ENCODE data around the gene TK1.
"Not testable (repeated sequence)": the region's sequence is repeated elsewhere in the genome, so short reads cannot be mapped to it uniquely, and the experiment has no call there.

Gene TK1

DNA sequence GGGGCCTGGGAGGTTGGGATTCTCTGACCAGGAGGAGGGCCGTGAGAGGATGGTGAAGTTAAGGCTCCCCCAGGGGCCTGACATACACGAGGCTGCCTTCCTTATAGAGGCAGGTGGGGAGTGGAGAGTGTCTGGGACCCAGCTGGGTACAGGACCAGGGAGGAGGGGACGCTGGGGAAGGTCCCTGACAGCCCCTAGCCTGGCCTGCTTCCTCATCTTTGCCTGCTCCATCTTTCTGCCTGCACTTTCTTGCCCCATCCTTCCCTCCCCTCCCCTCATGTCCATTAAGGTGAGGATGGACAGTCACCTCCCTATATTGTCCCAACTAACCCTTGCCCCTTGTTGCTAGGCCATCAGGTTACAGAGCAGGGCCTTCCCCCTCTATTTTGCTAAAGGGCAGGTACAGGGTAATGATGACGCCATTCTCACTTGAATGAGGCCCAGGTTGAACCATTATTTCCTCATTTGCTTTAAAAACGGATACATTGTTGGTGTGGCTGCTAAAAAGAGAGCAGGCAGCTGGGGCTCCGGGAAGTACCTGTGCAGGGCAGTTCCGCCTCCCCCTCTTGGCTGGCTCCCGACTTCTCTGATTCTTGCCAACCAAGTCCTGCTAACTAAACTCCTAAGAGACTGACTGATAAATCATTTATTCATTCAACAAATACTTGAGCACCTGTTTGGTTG lies 39.4 kb downstream of the TK1 start:
- DNase-seq: no peak

DNA sequence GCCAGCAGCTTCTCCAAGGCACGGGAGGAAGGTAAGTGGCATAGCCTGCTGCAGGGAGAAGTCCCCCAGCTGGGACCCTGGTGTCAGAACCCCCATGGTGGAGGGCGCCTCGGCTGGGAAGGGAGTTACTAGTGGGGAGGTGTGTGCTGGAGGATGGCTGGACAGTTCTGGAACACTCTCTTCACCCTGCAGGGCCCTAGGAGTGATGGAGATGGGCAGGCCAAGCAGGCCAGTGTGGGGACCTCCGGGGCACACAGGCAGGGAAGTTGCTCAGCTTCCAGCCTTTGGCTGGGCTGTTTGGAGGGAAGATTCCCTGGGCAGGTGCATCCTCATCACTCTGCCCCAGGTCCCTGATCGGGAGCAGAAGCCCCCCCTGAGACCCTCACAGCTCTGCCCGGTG lies 40.0 kb downstream of the TK1 start:
- no peak for DNase-seq

GRCh38 chr17:78146471-78146869 lies 40.4 kb downstream of the TK1 start:
- DNase-seq: no peak

DNA sequence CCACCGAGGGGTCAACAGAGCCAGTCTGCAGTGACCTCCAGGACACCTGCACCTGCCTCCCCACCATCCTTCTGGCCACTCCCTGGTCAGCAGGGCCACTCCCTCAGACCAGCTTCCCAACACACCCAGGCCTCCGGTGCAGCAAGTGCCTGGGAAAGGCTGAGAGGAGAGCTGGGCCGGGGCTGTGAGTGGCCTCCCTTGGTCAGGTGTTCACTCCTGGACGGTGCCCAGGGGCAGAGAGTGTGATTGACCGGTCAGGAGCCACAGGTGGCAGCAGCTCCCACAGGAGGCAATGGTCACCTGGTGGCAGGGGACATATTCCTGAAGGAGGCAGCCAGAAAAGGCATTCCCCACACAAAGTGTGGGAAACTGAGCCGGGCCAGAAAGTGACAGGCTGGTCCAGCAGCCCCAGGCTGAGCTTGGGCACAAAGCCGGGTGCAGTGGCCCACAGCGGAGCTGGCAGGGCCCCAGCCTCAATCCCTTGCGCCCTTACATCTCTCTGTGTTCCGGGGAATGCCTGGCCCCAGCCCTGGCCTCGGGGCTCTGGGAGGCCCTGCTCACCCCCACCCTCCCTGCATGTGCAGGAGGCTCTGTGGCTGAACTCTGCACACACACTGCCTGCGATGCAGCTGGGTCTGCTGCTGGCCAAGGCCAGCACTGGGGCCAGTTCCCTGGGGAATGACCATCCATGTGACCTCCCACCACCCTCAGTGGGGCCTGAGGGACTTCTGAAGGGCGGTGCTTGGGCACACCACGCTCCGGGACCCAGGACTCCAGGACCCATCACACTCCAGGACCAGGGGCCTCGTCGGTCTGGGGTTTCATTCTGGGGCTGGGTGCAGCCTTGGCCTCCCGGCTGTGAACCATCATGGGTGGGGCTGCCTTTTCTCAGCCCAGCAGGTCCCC lies 41.9 kb downstream of the TK1 start:
- DNase-seq: no peak

GRCh38 chr17:78144147-78144719 lies 42.6 kb downstream of the TK1 start:
- DNase-seq: no peak

DNA sequence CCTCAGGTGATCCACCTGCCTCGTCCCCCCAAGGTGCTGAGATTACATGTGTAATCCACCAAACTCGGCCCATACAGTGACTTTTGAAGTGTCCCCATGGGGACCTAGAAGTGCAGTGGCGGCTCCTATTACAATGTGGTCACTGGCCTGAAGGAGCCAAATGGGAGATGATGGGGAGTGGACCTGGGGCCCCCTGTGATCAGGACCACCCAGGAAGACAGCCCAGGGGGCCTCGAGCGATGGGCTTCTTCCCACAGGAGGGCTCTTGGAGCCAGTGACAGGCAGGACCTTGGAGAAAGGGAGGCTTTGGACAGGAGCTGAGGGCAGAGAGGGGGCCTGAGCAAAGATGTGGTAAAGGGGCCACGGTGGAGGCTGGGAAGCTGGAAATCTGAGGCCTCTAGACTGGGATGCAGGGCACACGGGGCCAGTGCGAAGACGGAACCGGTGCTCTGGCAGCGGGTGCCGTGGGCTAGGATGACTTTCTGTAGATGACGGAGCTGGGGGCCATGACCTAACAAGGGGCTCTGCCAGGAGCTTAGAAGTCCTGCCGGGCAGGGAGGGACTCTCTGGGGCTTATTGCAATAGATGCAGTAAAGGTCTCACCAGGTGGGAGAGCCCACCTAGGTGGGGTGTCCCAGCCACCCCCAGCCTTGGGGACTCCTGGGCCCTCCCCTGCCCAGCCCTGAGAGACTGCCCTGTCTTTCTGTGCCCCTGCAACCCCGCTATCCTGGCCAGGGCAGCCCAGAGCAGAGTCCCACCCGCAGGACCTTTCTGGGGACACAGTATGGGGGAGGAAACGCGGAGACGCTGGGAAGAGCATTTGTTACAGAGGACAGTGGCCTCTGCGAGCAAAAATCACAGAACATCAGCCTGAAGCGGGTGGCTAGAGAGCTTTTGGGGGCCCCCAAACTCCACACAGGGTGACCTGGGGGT lies 43.4 kb downstream of the TK1 start:
- no peak for DNase-seq

GRCh38 chr17:78142119-78142861 lies 44.6 kb downstream of the TK1 start:
- DNase-seq: no peak

DNA sequence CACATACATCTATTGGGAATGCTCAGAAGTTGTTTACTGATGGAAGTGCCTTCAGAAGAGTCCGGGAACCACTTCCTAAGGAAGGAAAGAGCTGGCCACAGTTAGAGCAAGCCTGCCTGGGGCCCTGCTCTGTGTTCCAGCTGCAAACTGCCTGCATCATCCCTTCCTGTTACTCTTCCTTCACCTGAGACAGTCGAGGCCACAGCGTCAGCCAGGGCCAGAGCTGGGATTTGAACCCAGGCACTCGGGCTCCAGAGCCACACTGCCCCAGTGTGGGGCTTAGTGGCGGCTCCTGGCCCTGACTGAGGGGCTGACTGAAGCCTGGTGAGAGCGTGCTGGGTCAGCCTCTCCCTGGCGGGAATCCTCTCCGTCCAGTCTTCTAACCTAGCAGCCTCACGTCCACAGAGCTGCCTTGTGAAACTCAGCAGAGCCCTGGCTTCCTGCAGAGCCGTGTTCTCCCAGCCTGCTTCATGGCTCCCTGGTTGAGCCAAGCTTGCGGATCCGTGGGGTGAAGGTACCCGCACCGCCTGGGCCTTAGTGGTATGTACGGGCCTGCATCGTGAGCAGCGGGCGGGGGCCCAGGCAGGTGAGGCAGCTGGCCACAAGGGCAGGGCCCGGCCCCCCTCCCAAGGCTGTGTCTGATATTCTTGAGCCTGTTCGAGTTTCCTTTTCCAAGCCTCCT lies 45.3 kb downstream of the TK1 start:
- no peak for DNase-seq

DNA sequence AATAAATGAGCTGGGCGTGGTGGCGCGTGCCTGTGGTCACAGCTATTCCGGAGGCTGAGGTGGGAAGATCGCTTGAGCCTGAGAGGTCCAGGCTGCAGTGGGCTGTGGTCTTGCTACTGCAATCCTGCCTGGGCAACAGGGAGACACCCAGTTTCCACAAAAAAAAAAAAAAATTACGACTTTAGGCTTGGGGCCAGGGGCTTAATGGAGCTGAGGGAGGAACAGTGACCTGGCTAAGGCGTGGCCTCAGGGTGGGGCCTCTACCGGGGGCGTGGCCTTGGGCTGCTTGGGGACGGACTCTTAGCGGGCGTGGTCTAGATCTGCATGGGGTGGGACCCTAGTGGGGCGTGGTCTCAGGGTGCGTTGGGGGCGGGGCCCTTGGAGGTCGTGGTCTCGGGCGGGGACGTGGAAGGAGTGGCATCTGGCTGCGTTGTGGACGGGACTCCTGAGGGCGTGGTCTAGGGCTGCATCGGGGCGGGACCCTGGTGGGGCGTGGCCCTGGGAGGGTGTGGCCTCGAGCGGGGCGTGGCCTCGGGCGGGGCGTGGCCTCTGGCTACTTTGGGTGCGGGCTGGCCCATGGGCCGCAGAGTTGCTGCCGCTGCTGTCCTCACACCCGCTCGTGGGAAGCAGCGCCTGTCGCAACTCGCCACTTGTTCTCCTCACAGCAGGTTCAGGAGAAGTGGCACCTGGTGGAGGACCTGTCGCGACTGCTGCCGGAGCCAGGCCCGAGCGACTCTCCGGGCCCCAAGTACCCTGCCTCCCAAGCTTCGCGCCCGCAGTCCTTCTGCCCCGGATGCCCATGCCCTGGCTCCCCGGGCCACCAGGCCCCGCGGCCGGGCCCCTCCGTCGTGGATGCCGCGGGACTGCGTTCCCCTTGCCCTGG lies 46.4 kb downstream of the TK1 start:
- DNase-seq: peak; percentile 93

DNA sequence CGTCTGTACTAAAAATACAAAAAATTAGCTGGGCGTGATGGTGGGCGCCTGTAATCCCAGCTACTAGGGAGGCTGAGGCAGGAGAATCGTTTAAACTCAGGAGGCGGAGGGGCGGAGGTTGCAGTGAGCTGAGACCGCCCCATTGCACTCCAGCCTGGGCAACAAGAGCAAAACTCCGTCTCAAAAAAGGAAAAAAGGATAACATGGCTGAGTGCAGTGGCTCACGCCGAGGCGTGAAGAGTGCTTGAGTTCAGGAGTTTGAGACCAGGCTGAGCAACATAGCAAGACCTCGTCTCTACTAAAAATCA lies 47.0 kb downstream of the TK1 start:
- not testable (repeated sequence) for DNase-seq

DNA sequence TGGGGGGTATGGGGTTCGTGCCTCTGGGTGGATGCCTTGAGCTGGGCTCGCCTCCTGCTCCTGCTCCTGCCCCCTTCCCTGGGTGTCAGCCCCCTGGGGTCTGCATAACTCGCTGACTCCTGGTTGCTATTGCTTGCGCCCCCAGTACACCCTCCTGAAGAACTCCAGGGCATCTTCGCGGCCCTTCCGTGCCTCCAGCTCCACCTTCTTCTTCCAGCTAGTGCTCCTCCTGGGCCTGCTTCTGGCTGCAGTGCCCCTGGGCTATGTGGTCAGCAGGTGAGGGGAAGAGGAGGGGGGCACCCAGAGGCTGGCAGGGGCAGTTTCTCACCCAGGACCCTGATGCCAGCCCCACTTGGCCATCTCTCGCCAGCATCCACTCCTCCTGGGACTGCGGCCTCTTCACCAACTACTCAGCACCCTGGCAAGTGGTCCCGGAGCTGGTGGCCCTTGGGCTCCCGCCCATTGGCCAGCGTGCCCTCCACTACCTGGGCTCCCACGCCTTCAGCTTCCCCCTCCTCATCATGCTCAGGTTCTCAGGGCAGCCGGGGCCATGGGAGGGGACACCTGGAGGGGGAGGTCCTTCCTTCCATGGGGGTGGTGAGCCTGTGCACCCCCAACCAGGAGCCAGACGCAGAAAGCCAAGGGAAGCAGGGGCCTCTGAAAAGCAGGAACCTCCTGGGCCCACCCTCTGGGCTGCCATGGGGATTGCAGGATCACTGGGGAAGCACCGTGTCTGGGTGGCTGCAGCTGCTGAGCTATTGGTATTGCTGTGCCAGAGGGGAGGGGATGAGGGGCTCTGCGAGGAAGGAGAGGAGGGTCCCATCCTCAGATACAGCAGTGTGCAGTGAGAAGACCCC lies 48.4 kb downstream of the TK1 start:
- DNase-seq: no peak

DNA sequence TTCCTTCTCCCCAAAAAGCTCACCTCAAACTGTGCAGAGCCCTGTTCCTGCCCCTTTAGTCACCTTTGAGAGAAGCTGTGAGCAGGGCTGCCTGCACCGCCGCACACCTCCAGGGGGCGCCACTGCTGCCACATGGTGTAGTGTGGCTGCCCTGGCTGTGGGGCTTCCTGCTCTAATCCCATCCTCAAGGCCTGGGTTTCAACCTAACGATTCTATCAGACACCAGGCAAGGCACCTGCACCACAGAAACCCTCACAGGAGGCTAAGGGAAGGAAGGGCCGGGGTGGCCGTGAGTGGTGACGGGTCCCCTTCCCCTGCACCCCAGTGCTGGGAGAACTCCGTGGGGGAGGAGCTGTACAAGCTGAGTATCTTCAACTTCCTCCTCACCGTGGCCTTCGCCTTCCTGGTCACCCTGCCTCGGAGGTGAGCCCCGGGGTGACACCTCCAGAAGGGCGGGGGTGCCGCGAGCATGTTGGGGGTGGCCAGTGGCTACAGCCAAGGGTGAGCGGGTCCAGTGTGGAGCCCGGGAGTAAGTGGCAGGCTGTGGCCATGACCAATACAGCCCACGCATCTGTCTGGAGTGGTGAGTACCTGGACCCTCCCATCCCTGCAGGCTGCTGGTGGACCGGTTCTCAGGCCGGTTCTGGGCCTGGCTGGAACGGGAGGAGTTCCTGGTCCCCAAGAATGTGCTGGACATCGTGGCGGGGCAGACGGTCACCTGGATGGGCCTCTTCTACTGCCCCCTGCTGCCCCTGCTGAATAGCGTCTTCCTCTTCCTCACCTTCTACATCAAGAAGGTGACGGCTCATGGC lies 49.3 kb downstream of the TK1 start:
- peak; percentile 47 for DNase-seq

DNA sequence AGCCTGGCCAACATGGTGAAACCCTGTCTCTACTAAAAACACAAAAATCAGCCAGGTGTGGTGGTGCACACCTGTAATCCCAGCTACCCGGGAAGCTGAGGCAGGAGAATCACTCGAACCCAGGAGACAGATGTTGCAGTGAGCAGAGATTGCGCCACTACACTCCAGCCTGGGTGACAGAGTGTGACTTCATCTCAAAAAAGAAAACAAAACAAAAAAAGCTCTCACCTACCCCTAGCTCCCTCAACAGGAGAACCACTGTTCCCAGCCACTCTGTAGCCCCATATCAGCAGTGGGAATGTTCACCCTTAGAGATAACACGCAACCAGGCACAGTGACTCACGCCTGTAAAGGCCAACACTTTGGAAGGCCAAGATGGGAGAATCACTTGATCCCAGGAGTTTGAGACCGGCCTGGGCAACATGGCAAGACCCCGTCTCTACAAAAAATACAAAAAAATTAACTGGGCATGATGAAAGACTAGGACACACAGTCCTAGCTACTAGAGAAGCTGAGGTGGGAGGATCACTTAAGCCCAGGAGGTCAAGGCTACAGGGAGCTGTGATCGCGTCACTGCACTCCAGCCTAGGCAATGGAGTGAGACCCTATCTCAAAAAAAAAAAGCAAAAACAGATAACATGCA lies 50.9 kb downstream of the TK1 start:
- no peak for DNase-seq

DNA sequence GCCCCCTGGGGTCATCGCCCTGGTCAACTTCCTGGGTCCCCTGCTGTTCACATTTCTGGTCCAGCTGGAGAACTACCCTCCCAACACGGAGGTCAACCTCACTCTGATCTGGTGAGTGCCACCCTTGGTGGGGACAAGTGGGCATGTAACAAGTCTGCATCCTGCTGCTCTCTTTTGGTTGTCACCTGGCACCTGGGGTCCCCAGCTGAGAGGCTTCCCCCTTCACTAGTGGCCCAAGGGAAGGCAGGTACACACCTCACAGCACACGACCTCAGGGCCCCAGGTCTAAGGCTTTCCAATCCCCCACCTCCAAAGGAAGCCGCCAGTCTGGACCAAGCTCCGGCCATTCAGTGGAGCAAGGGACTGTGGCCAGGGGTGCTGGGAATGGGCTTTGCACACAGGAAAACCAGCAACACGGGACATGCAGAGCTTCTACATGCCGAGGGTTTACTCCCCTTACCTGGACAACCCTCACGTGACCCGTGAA lies 51.9 kb downstream of the TK1 start:
- no peak for DNase-seq

GRCh38 chr17:78133971-78134898 lies 52.6 kb downstream of the TK1 start:
- peak; percentile 79 for DNase-seq

GRCh38 chr17:78133179-78133951 lies 53.5 kb downstream of the TK1 start:
- no peak for DNase-seq
